T-helper 2 cell treated with Interferon-gamma antibody and Interleukin-4, amounts not matched to agents 100 ng/mL and 5 ng/mL, for 36 hours (primary cell): ENCODE measurements around the gene BTNL3. TPM values are rescaled to one million over a fixed set of nuclear protein-coding genes. Genes with fewer than 3 reads are reported as not detected.
"Not testable (repeated sequence)": the region's sequence is repeated elsewhere in the genome, so short reads cannot be mapped to it uniquely, and the experiment has no call there.

ENCODE experiments used
- intact Hi-C: fragments of 100-400 bp; cut with micrococcal nuclease; formaldehyde crosslinking; loops from one replicate; pipeline ENCODE4 v1.15.1; 2023
- total RNA-seq: library from RNA; stranded (reverse); gene quantifications from 2 replicates; pipeline ENCODE4 v1.2.3, GENCODE V29; 2022

The BTNL3 gene, protein sequence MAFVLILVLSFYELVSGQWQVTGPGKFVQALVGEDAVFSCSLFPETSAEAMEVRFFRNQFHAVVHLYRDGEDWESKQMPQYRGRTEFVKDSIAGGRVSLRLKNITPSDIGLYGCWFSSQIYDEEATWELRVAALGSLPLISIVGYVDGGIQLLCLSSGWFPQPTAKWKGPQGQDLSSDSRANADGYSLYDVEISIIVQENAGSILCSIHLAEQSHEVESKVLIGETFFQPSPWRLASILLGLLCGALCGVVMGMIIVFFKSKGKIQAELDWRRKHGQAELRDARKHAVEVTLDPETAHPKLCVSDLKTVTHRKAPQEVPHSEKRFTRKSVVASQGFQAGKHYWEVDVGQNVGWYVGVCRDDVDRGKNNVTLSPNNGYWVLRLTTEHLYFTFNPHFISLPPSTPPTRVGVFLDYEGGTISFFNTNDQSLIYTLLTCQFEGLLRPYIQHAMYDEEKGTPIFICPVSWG
- total RNA-seq, result not detected in 2 replicates

DNA sequence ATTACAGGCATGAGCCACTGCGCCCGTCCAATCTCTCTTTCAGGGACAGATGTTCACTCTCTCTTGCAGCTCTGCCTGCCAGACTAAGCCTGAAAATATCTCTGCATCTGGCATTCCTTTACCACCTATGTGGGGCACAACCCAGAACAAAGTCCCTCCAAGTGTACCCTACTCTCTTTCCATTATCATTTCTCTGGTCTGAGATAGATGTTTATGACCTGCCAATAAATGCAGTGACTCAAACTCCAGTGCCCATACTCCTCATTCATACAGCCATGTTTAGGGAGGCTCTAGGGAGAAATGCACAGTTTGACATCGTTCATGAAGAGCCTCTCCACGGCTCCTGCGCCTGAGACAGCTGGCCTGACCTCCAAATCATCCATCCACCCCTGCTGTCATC is at the start of gene BTNL3:
BTNL3 (plus strand) TSS at position 255 of the 400 bp plus-strand sequence. CDS start 183 bp downstream, outside the sequence.
- intact Hi-C loops, result no loop called here

- intact Hi-C loops, result no loop called here
Observed at GRCh38 chr5:180950291-180950949, 38.2 kb upstream of the BTNL3 start.

GRCh38 chr5:180959661-180960060 is 29.0 kb upstream of the BTNL3 start:
- intact Hi-C loops, result no loop called here

- intact Hi-C loops, result no loop called here
Observed at GRCh38 chr5:180960209-180960608, 28.4 kb upstream of the BTNL3 start.

DNA sequence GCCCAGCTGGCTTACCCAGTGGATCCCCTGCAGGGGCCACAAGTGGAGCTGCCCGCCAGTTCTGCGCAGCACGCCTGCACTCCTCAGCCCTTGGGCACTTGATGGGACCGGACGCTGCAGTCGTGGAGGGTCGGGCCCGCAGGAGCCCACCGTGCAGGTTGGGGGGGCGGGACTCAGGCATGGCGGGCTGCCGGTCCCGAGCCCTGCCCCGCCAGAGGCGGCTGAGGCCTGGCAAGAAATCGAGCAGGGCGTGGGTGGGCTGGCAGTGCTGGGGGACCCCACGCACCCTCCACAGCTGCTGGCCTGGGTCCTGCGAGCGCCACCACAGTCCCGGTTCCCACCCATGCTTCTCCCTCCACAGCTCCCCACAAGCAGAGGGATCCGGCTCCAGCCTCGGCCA is 19.2 kb upstream of the BTNL3 start:
- intact Hi-C loops, result no loop called here

DNA sequence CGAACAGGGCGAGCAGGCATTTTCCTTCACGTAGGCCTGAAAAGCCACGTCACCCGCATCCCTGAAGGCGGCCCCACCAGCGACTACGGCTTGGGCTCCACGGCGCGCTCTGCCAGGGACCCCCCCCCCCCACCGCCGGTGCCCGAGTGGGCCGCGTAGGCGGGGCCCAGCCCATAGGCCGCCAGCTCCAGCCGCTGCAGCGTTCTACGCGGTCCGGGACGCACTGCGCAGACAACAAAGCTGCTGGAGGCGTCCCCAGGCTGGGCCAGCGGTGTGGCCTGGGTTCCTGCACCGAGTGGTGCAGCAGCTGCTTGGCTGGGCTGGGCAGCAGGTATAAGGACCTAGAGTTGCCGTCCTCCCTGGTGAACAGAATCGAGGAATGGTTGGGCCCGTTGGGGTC is 18.3 kb upstream of the BTNL3 start:
- intact Hi-C loops, result no loop called here

- intact Hi-C loops, result no loop called here
Observed at GRCh38 chr5:180970875-180971274, 17.8 kb upstream of the BTNL3 start.

DNA sequence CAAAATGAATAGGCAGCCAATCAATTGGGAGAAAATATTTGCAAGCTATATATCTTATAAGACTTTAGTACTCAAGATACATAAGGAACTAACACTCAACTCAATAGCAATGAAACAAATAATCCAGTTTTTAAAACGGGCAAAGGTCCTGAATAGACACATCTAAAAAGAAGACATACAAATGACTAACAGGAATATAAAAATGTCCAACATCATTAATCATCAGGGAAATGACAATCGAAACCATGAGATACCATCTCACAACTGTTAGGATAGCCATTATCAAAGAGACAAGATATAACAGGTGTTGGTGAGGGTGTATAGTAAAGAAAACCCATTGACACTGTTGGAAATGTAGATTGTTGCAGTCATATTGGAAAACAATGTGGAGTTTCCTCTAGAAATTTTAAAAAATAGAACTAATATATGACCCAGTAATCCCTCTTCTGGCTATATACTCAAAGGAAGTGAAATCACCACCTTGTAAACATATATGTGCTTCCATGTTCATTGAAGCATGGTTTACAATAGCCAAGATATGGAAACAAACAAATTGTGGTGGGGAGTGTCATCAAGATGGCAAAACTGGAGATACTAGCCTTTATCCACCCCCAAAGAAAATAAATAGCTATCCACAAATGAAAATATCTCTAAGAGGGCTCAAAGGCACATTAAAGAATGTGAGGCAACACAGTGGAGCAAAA is 13.9 kb upstream of the BTNL3 start:
- intact Hi-C loops, result no loop called here

GRCh38 chr5:180975338-180975737 is 13.3 kb upstream of the BTNL3 start:
- intact Hi-C loops, result no loop called here

- intact Hi-C loops, result no loop called here
Observed at GRCh38 chr5:180976518-180976917, 12.1 kb upstream of the BTNL3 start.

DNA sequence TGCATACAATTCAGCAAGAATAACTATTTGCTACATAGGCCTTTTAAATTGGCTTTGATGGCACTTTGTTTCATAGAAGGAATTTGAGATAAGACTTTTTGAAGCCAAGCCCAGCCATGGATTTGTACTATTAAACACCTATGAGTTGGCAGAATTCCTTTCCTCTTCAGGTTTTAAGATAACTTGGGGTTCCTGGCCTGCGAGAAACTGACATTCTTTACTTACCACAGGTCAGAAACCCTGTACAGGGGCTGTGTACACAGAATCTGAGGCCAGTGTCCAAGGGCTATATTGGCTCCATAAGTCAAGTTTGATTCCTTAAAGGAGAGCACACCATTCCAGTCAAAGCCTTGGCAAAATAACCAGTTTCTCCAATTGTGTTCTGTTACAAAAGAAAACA is 10.8 kb upstream of the BTNL3 start:
- intact Hi-C loops, result no loop called here

GRCh38 chr5:180982008-180982741 is 6.5 kb upstream of the BTNL3 start:
- intact Hi-C loops, result no loop called here

GRCh38 chr5:180988016-180988415 is 630 bp upstream of the BTNL3 start:
- intact Hi-C loops, result no loop called here

GRCh38 chr5:180990086-180990881 is 1.6 kb downstream of the BTNL3 start:
- intact Hi-C loops, result no loop called here

- intact Hi-C loops, result no loop called here
Observed at GRCh38 chr5:180990882-180991242, 2.2 kb downstream of the BTNL3 start.

DNA sequence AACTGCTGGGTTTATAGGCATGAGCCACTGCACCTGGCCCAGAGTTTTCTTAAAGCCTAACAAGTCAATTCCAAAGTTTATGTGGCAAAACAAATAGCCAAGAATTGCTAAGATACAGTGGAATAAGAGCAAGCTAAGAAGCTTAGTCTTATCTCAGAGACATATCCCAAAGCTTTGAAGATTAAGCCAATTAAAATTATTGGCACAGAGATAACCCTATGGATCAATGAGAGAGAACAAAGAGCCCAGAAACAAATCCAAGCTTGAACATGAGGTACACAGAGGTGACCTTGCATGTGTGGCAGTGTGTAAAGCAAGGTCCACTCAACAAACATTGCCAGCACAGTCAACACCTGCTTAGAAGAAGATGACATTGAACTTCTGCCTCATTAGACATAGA is 13.3 kb downstream of the BTNL3 start:
- intact Hi-C loops, result no loop called here

GRCh38 chr5:181005791-181006190 is 17.1 kb downstream of the BTNL3 start:
- intact Hi-C loops, result loop anchor here (5.0 kb wide), 1 partner anchor 78 kb away; no protein-coding TSS in a partner anchor

DNA sequence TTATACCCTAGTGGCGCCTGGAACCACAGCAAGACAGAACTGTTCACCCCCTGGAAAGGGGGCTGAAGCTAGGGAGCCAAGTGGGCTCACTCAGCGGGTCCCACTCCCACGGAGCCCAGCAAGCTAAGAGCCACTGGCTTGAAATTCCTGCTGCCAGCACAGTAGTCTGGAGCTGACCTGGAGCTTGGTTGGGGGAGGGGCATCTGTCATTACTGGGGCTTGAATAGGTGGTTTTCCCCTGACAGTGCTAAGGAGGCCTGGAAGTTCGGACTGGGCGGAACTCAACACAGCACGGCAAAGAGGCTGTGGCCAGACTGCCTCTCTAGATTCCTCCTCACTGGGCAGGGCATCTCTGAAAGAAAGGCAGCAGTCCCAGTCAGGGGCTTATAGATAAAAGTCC is 19.5 kb downstream of the BTNL3 start:
- intact Hi-C loops, result loop anchor here (5.0 kb wide), 1 partner anchor 81 kb away; no protein-coding TSS in a partner anchor

GRCh38 chr5:181010018-181010417 is 21.4 kb downstream of the BTNL3 start:
- intact Hi-C loops, result not testable (repeated sequence)

DNA sequence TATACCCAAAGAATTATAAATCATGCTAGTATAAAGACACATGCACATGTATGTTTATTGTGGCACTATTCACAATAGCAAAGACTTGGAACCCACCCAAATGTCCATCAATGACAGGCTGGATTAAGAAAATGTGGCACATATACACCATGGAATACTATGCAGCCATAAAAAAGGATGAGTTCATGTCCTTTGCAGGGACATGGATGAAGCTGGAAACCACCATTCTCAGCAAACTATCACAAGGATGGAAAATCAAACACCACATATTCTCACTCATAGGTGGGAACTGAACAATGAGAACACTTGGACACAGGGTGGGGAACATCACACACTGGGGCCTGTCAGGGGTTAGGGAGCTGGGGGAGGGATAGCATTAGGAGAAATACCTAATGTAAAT is 26.0 kb downstream of the BTNL3 start:
- intact Hi-C loops, result not testable (repeated sequence)
